H1 (cell line): ENCODE results near the gene SETDB2. TPM values are rescaled to one million over a fixed set of nuclear protein-coding genes. Genes with fewer than 3 reads are reported as not detected.

Experiments used
- CTCF ChIA-PET: fragments of 300-600 bp; sonication (Branson Sonifier 250); formaldehyde crosslinking; loops from one replicate; lab custom pipeline; 2021; ENCODE audit not compliant: partially characterized antibody; lab: Charles Lee
- POLR2A ChIA-PET: fragments of 300-600 bp; sonication (Branson Sonifier 250); formaldehyde crosslinking; loops from one replicate; lab custom pipeline; 2021; ENCODE audit warnings: inconsistent platforms; ENCODE audit not compliant: partially characterized antibody; lab: Charles Lee
- DNase-seq, 2 experiments: peaks; one replicate each; pipeline versions ENCODE4 v3.0.0 to v3.0.0-alpha.2; 2010 to 2022; ENCODE audit warnings: low spot score in 2 of 2, low read depth in 1 of 2, mixed read lengths in 1 of 2
- FAIRE-seq: peaks from 2 replicates; lab custom pipeline; 2011; peaks lifted over from hg19 to GRCh38; lab: Jason Lieb, UNC
- H2AFZ ChIP-seq: 2 replicates; pipeline ENCODE4 v1.8.1; 2012; ENCODE audit warnings: low read length, inconsistent platforms
- H2AK5ac ChIP-seq: 2 replicates; pipeline ENCODE4 v1.6.1; 2013; ENCODE audit warnings: low read depth, low read length
- H2BK120ac ChIP-seq: replicated peaks from 2 replicates; pipeline ENCODE3; 2013; ENCODE audit warnings: low read depth, low read length, inconsistent platforms
- H2BK12ac ChIP-seq: 2 replicates; pipeline ENCODE4 v1.6.1; 2013; ENCODE audit warnings: low read depth, low read length
- H2BK15ac ChIP-seq: 2 replicates; pipeline ENCODE4 v1.6.1; 2013; ENCODE audit warnings: low read length
- H2BK20ac ChIP-seq: 2 replicates; pipeline ENCODE4 v1.6.1; 2013; ENCODE audit warnings: low read length
- H2BK5ac ChIP-seq: 2 replicates; pipeline ENCODE4 v1.6.1; 2013; ENCODE audit warnings: low read depth, low read length
- H3K14ac ChIP-seq: 2 replicates; pipeline ENCODE4 v1.6.1; 2013; ENCODE audit warnings: inconsistent platforms; ENCODE audit not compliant: insufficient read length
- H3K18ac ChIP-seq: 2 replicates; pipeline ENCODE4 v1.6.1; 2013; ENCODE audit warnings: low read length; ENCODE audit errors: extremely low read depth
- H3K23ac ChIP-seq: 2 replicates; pipeline ENCODE4 v1.6.1; 2013; ENCODE audit warnings: inconsistent platforms; ENCODE audit not compliant: insufficient read length
- H3K23me2 ChIP-seq: 2 replicates; pipeline ENCODE4 v1.6.1; 2013; ENCODE audit warnings: low read depth, low read length
- H3K27ac ChIP-seq: 2 replicates; pipeline ENCODE4 v1.6.1; 2011; ENCODE audit warnings: low read depth, low read length, inconsistent platforms
- H3K27me3 ChIP-seq, 4 experiments: replicated peaks in 1 of 4; 1 replicate in 1 of 4; 2 replicates in 3 of 4; pipeline versions ENCODE4 v1.6.1 to v1.8.1; 2011 to 2013; ENCODE audit warnings: low read length in 3 of 4, mild to moderate bottlenecking in 3 of 4, inconsistent platforms in 2 of 4, mixed read lengths in 2 of 4, moderate library complexity in 1 of 4; ENCODE audit not compliant: control insufficient read depth in 3 of 4, insufficient read depth in 3 of 4; ENCODE audit errors: extremely low read depth in 1 of 4
- H3K36me3 ChIP-seq, 4 experiments: 2 replicates each; pipeline versions ENCODE4 v1.6.1 to v1.8.1; 2011 to 2013; ENCODE audit warnings: mild to moderate bottlenecking in 4 of 4, low read length in 3 of 4, moderate library complexity in 2 of 4, control low read depth in 1 of 4, inconsistent platforms in 1 of 4; ENCODE audit not compliant: insufficient read depth in 4 of 4, control insufficient read depth in 2 of 4
- H3K4ac ChIP-seq: replicated peaks from 2 replicates; pipeline ENCODE3; 2013; ENCODE audit warnings: low read length, low read depth, mixed read lengths, inconsistent platforms; ENCODE audit not compliant: insufficient read length
- H3K4me1 ChIP-seq, 4 experiments: replicated peaks in 1 of 4; 1 replicate in 1 of 4; 2 replicates in 3 of 4; pipeline versions ENCODE4 v1.6.1 to v1.8.1; 2011 to 2013; ENCODE audit warnings: low read length in 3 of 4, inconsistent platforms in 2 of 4, mixed read lengths in 1 of 4; ENCODE audit not compliant: insufficient read depth in 4 of 4, control insufficient read depth in 3 of 4
- H3K4me2 ChIP-seq, 2 experiments: 2 replicates each; pipeline versions ENCODE4 v1.6.1 to v1.8.1; 2011 to 2013; ENCODE audit warnings: low read depth in 2 of 2, low read length in 2 of 2, control low read depth in 1 of 2, inconsistent platforms in 1 of 2, mild to moderate bottlenecking in 1 of 2; ENCODE audit not compliant: insufficient read depth in 1 of 2
- H3K4me3 ChIP-seq, 4 experiments: fragments of 200-600, 300-600 bp in 1 of 4; sonication (generic), shearing (Covaris generic), sonication (Bioruptor Twin) in 1 of 4; 2 replicates each; pipeline versions ENCODE4 v1.5.1 to v1.8.1; 2011 to 2016; ENCODE audit warnings: low read length in 4 of 4, low read depth in 3 of 4, control low read depth in 2 of 4, inconsistent platforms in 2 of 4, mild to moderate bottlenecking in 2 of 4, mixed read lengths in 1 of 4, moderate library complexity in 1 of 4; ENCODE audit not compliant: insufficient read depth in 2 of 4; ENCODE audit errors: extremely low read depth in 1 of 4
- H3K56ac ChIP-seq: replicated peaks from 2 replicates; pipeline ENCODE3; 2013; ENCODE audit warnings: low read depth, mild to moderate bottlenecking, mixed read lengths, low read length, inconsistent platforms; ENCODE audit not compliant: insufficient read length
- H3K79me1 ChIP-seq: 2 replicates; pipeline ENCODE4 v1.6.1; 2013; ENCODE audit warnings: low read depth, low read length, control low read depth
- H3K79me2 ChIP-seq, 2 experiments: 2 replicates each; pipeline versions ENCODE4 v1.6.1 to v1.8.1; 2012 to 2013; ENCODE audit warnings: low read length in 2 of 2, mild to moderate bottlenecking in 2 of 2, inconsistent platforms in 1 of 2; ENCODE audit not compliant: insufficient read depth in 2 of 2, control insufficient read depth in 1 of 2
- H3K9ac ChIP-seq, 4 experiments: replicated peaks in 1 of 4; 1 replicate in 1 of 4; 2 replicates in 3 of 4; pipeline versions ENCODE4 v1.6.1 to v1.8.1; 2011 to 2013; ENCODE audit warnings: low read depth in 3 of 4, low read length in 3 of 4, control low read depth in 2 of 4, mild to moderate bottlenecking in 2 of 4, moderate library complexity in 2 of 4, inconsistent platforms in 1 of 4; ENCODE audit errors: extremely low read depth in 1 of 4
- H3K9me3 ChIP-seq, 2 experiments: 2 replicates each; pipeline versions ENCODE4 v1.6.1 to v1.8.1; 2012 to 2013; ENCODE audit warnings: mild to moderate bottlenecking in 2 of 2, moderate library complexity in 2 of 2, control low read depth in 1 of 2, inconsistent platforms in 1 of 2, low read depth in 1 of 2, low read length in 1 of 2, mixed read lengths in 1 of 2; ENCODE audit not compliant: insufficient read depth in 2 of 2
- H4K20me1 ChIP-seq, 2 experiments: replicated peaks in 1 of 2; 2 replicates each; pipeline versions ENCODE3 to v1.8.1; 2011 to 2013; ENCODE audit warnings: inconsistent platforms in 2 of 2, low read length in 2 of 2, mild to moderate bottlenecking in 1 of 2; ENCODE audit not compliant: insufficient read depth in 2 of 2, control insufficient read depth in 1 of 2
- H4K5ac ChIP-seq: 2 replicates; pipeline ENCODE4 v1.6.1; 2013; ENCODE audit warnings: low read length, low read depth, mixed read lengths, inconsistent platforms; ENCODE audit not compliant: insufficient read length
- H4K8ac ChIP-seq: 2 replicates; pipeline ENCODE4 v1.8.0; 2013; ENCODE audit warnings: mild to moderate bottlenecking, moderate library complexity, low read length, inconsistent platforms; ENCODE audit not compliant: insufficient read depth; ENCODE audit errors: extremely low read depth
- H4K91ac ChIP-seq: replicated peaks from 2 replicates; pipeline ENCODE3; 2013; ENCODE audit warnings: low read length, mixed read lengths, inconsistent platforms; ENCODE audit not compliant: insufficient read length
- BRCA1 ChIP-seq: IDR thresholded peaks from 2 replicates; pipeline ENCODE4 v1.6.1; 2012; ENCODE audit warnings: low read depth, low read length, improper control_type of control experiment
- RBBP5 ChIP-seq: IDR thresholded peaks from 2 replicates; pipeline ENCODE4 v1.7.1; 2012; ENCODE audit warnings: low read depth, mild to moderate bottlenecking, inconsistent platforms, low read length, moderate library complexity, borderline replicate concordance
- TAF7 ChIP-seq: optimal IDR thresholded peaks from 2 replicates; pipeline ENCODE3; 2011; ENCODE audit warnings: low read depth, mild to moderate bottlenecking, inconsistent platforms, low read length, moderate library complexity, borderline replicate concordance
- YY1 ChIP-seq: IDR thresholded peaks from 2 replicates; pipeline ENCODE4 v1.6.1; 2011; ENCODE audit warnings: low read depth, mild to moderate bottlenecking, low read length
- WGBS, 2 experiments: shearing (Covaris generic) in 1 of 2; methylation state at CpG; one replicate each; pipeline versions ENCODE4 v1.1.6 to v1.1.7; 2013 to 2015; ENCODE audit warnings: low lambda C conversion rate in 2 of 2, mixed read lengths in 2 of 2, inconsistent platforms in 1 of 2, low coverage in 1 of 2, missing lambda C conversion rate in 1 of 2; ENCODE audit not compliant: insufficient replicate concordance in 2 of 2, insufficient coverage in 1 of 2, insufficient read length in 1 of 2; ENCODE audit errors: extremely low coverage in 1 of 2, missing lambda C conversion rate in 1 of 2; 5-methylcytosine and 5-hydroxymethylcytosine counted together
- polyA plus RNA-seq, 7 experiments: library from polyadenylated mRNA; depleted of rRNA in 3 of 7; stranded (reverse) in 5 of 7; unstranded in 2 of 7; fragments of >200 nt in 5 of 7; fragments of 200-250 nt in 2 of 7; gene quantifications; 1 replicate in 5 of 7; 2 replicates in 1 of 7; 4 replicates in 1 of 7; pipeline versions ENCODE4 v1.2.1 to v1.2.3, GENCODE V29; 2011 to 2013; ENCODE audit warnings: missing spikeins in 2 of 7, mixed read lengths in 2 of 7
- total RNA-seq: library from RNA; stranded (reverse); fragmentation: NEBNext Ultra II Directional; extraction: Animal tissue kit (Norgen Biotek cat#: 25700); gene quantifications from 2 replicates; pipeline ENCODE4 v1.2.1, GENCODE V29; 2021

Gene SETDB2
- total and polyA plus RNA-seq, 2 of the 8 experiments (the other 6 are each of a cell fraction or from before 2014, with no cell fraction given) = 1.2 to 6.1 TPM

GRCh38 chr13:49476529-49476928, 32.5 kb downstream of the SETDB2 start:
- Histone ChIP-seq H4K8ac (no peak overlapping the region), H2BK12ac (no peak overlapping the region), H2AK5ac (no peak overlapping the region), H2BK15ac (no peak overlapping the region), H3K56ac (no peak overlapping the region), H3K9ac (no peak overlapping the region), H3K4me1 (no peaks in the 10 kb centered on the region), H3K23ac (no peak overlapping the region), H2BK20ac (no peak overlapping the region), H3K18ac (no peak overlapping the region), H3K4me3 (no peak overlapping the region), H2AFZ (no peak overlapping the region), H4K5ac (no peak overlapping the region), H3K4me2 (no peak overlapping the region), H2BK5ac (no peak overlapping the region), H3K23me2 (no peaks in the 10 kb centered on the region), H3K27me3 (no peaks in the 10 kb centered on the region), H3K79me2 (no peaks in the 10 kb centered on the region), H4K20me1 (no peaks in the 10 kb centered on the region), H3K9me3 (no peaks in the 10 kb centered on the region)
- CTCF ChIA-PET = interaction anchor here (1.9 kb wide), 1 partner anchor 20 kb away, joined by 5 read pairs; no protein-coding TSS in a partner anchor
- no peak for FAIRE-seq
- POLR2A ChIA-PET = no interaction called here
- no peak for DNase-seq
- TF ChIP-seq TAF7 (no peak), YY1 (no peak), RBBP5 (no peak), BRCA1 (no peak)
- TF ChIP-seq, all 59 proteins: peak for 0
- Histone ChIP-seq H3K36me3 (peaks cover 0 to 2% (median 0%) of the 10 kb centered on the region in 4 experiments; a peak in 1 of 8 replicates), H4K91ac (no peak overlapping the region), H3K14ac (no peak overlapping the region), H3K79me1 (no peaks in the 10 kb centered on the region), H3K27ac (no peak overlapping the region), H3K4ac (no peak overlapping the region), H2BK120ac (no peak overlapping the region)
- 90% methylated on average over 7 of the region's 7 CpGs; no CpG with 5 or more reads in 1 of the 2 experiments for WGBS, 2 experiments
